Neural cell (in vitro differentiated cells): ENCODE results near the gene ST6GAL1.

Experiments used
- EP300 ChIP-seq: fragments of 450-650 bp; conservative IDR thresholded peaks from 2 replicates; pipeline ENCODE4 v1.6.1; 2014; ENCODE audit warnings: antibody characterized with exemption, mild to moderate bottlenecking, moderate library complexity; ENCODE audit not compliant: poor library complexity, severe bottlenecking
- MXI1 ChIP-seq: fragments of 450-650 bp; conservative IDR thresholded peaks from 2 replicates; pipeline ENCODE4 v1.6.1; 2014; ENCODE audit warnings: antibody characterized with exemption, mild to moderate bottlenecking; ENCODE audit not compliant: poor library complexity, severe bottlenecking
- POLR2AphosphoS5 ChIP-seq: IDR thresholded peaks from 2 replicates; pipeline ENCODE4 v1.6.1; 2012
- SMC3 ChIP-seq: fragments of 450-650 bp; conservative IDR thresholded peaks from 2 replicates; pipeline ENCODE4 v1.6.1; 2014; ENCODE audit warnings: antibody characterized with exemption, mild to moderate bottlenecking, moderate library complexity; ENCODE audit not compliant: poor library complexity
- TF ChIP-seq, protein P1 (sequence below): fragments of 450-650 bp; IDR thresholded peaks from 2 replicates; pipeline ENCODE4 v1.5.1; 2014; ENCODE audit warnings: antibody characterized with exemption, mild to moderate bottlenecking, moderate library complexity; ENCODE audit not compliant: poor library complexity, severe bottlenecking

DNA sequence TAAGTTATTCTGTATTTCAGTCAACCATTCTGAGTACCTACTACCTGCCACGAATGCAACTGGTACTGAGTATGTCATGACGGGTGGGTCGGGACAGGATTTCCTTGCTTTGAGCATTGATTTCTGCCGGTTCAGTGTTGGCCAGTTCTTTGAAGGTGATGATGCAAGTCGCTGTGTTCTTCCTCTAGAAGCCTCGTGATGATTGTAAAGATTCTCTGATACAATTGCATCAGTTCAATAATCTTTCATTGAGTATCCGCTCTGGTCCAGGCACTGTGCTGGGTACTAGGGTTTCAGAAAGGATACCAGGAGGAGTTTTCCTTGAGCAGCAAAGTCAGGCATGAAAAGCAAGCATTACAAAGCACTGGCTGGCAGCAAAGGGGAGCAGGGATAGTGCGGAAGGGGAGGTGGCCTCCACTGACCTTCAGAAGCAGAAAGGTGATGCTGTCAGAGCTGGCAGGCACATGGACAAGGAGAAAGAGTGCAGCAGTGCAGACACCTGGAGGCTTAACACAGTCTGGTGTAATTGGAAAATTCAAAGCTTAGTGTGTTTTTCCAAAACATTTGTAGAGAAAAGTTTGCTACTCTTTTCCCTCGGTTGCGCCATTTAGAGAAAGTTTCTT lies 108.9 kb downstream of the ST6GAL1 start:
- TF ChIP-seq, protein P1, sequence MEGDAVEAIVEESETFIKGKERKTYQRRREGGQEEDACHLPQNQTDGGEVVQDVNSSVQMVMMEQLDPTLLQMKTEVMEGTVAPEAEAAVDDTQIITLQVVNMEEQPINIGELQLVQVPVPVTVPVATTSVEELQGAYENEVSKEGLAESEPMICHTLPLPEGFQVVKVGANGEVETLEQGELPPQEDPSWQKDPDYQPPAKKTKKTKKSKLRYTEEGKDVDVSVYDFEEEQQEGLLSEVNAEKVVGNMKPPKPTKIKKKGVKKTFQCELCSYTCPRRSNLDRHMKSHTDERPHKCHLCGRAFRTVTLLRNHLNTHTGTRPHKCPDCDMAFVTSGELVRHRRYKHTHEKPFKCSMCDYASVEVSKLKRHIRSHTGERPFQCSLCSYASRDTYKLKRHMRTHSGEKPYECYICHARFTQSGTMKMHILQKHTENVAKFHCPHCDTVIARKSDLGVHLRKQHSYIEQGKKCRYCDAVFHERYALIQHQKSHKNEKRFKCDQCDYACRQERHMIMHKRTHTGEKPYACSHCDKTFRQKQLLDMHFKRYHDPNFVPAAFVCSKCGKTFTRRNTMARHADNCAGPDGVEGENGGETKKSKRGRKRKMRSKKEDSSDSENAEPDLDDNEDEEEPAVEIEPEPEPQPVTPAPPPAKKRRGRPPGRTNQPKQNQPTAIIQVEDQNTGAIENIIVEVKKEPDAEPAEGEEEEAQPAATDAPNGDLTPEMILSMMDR: no peak
- TF ChIP-seq MXI1 (no peak), POLR2AphosphoS5 (no peak), EP300 (no peak), SMC3 (no peak)
